Measurements from ENCODE around the gene FECH. TPM values are rescaled to one million over a fixed set of nuclear protein-coding genes. Genes with fewer than 3 reads are reported as not detected.

Gene FECH
- total and polyA plus RNA-seq, 2 of the 4 experiments (the other 2 are of a cell fraction): 32.3 to 52.2 TPM

DNA sequence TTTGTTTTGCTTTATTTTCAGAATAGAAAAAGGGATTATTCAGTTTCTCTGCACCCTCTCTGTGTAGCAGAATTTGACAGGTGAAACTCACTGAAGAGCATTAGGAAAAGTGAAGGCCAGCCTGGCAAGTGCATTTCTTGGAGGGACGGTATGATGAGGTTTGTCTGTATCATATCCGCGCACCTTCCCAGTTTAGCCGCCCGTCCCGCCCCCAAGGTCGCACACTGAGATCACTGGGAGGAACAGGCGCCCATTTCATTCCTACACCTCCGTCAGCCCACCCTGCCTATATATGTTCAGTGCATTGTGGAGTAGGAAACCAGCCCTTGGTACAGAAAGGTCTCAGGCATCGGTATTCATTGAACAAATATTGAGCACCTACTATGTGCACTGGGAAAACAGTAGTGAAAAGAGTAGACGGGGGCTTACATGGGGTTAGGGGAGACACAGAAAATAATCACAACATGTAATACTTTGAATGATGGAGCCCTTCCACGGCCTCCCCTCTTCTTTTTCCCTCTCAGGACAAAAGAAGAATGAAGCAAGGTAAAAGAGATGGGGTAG, 678 bp upstream of the FECH start:
- H3K14ac ChIP-seq (replicated peaks; ENCODE audit: low read depth, low read length): no peak overlapping the region
- no peaks in the 10 kb centered on the region for H3K9me3 ChIP-seq (ENCODE audit: control insufficient read depth, insufficient read depth, low read length)
- ChIA-PET POLR2A (ENCODE audit: unreplicated experiment) (no interaction called here), CTCF (no interaction called here)
- H3K27ac ChIP-seq (ENCODE audit: insufficient read depth, low read length): no peak overlapping the region; the same call in 1 of the 2 replicates
- no peak for ATAC-seq (ENCODE audit: low read depth)
- no peak overlapping the region; the same call in 1 of the 2 replicates for H2BK20ac ChIP-seq (ENCODE audit: low read depth, low read length)
- H3K23ac ChIP-seq (ENCODE audit: low read depth, low read length): no peak overlapping the region
- no CpG with 5 or more reads among the region's 12 CpGs for WGBS, 2 experiments (ENCODE audit: extremely low coverage in 2 of 2, insufficient read length in 1 of 2)
- peaks cover 3% of the 10 kb centered on the region; the same call in 1 of the 2 replicates for H3K4me1 ChIP-seq (ENCODE audit: control insufficient read depth, insufficient read depth, low read length)
- peak overlapping the region; percentile 53 for H2BK5ac ChIP-seq (ENCODE audit: low read depth, low read length, poor library complexity, severe bottlenecking)
- no peak overlapping the region for H2BK15ac ChIP-seq (ENCODE audit: low read depth, low read length)
- H2AK5ac ChIP-seq (ENCODE audit: low read depth, low read length): 0 out of 2 replicates have a peak overlapping the region, but pooled peaks have one; percentile 30
- H4K20me1 ChIP-seq (ENCODE audit: insufficient read depth, low read length): no peaks in the 10 kb centered on the region
- no peak overlapping the region for H3K9ac ChIP-seq (ENCODE audit: low read depth, low read length)
- H2AK9ac ChIP-seq (replicated peaks; ENCODE audit: low read depth, low read length, poor library complexity): no peak overlapping the region
- peak overlapping the region; percentile 89; the same call in 1 of the 2 replicates for H4K5ac ChIP-seq (ENCODE audit: low read depth, low read length)
- peak overlapping the region; percentile 70; the same call in 1 of the 2 replicates for H3K18ac ChIP-seq (ENCODE audit: low read depth, low read length)
- peak overlapping the region; percentile 91 for H3K4me2 ChIP-seq (ENCODE audit: low read depth, low read length)
- H3K9me1 ChIP-seq (ENCODE audit: insufficient read depth, low read length): peaks cover 9% of the 10 kb centered on the region
- no TSS peak for BruUV-seq (replicated peaks)
- intact Hi-C loops (cut with micrococcal nuclease) (no loop called here), in situ Hi-C loops (cut with MboI; ENCODE audit: low sequenced_read_pairs) (no loop called here), dilution Hi-C loops (cut with HindIII; ENCODE audit: low sequenced_read_pairs, unreplicated experiment) (no loop called here)
- H3K56ac ChIP-seq (ENCODE audit: extremely low read depth, insufficient read depth, low read length): peak overlapping the region; percentile 16; the same call in 1 of the 2 replicates
- peak overlapping the region; percentile 56; the same call in 1 of the 2 replicates for H3K4ac ChIP-seq (ENCODE audit: low read depth, low read length)
- H3K27me3 ChIP-seq (ENCODE audit: control insufficient read depth, insufficient read depth, low read length): no peaks in the 10 kb centered on the region
- no peak for DNase-seq
- H4K91ac ChIP-seq (ENCODE audit: insufficient read depth, low read depth, low read length): no peak overlapping the region
- H2AFZ ChIP-seq (replicated peaks; ENCODE audit: low read length, poor library complexity): peak overlapping the region; percentile 86
- peak overlapping the region; percentile 83 to 96 for H4K8ac ChIP-seq (ENCODE audit: low read depth in 2 of 2, low read length in 2 of 2)
- peak overlapping the region; percentile 1; the same call in 1 of the 2 replicates for H2BK120ac ChIP-seq (ENCODE audit: low read depth, low read length)
- TF ChIP-seq SMC3 (IDR thresholded peaks at IDR 0.05; ENCODE audit: low read depth, low read length) (no peak), MXI1 (IDR thresholded peaks at IDR 0.05; ENCODE audit: borderline replicate concordance, low read depth, low read length) (no peak), CHD1 (IDR thresholded peaks at IDR 0.05; ENCODE audit: low read depth, low read length) (no peak), BHLHE40 (IDR thresholded peaks at IDR 0.05; ENCODE audit: low read depth, low read length) (no peak), FOS (IDR thresholded peaks at IDR 0.05; ENCODE audit: low read depth, low read length) (no peak), MAFK (IDR thresholded peaks at IDR 0.05; ENCODE audit: low read depth, low read length) (no peak), NFE2L2 (IDR thresholded peaks at IDR 0.05; ENCODE audit: low read depth, low read length) (no peak), RAD21 (IDR thresholded peaks at IDR 0.05; ENCODE audit: low read length) (no peak), POLR2A (IDR thresholded peaks at IDR 0.05; ENCODE audit: low read depth, low read length) (no peak), RCOR1 (IDR thresholded peaks at IDR 0.05; ENCODE audit: insufficient replicate concordance, low read length) (no peak)
- TF ChIP-seq, protein P1, sequence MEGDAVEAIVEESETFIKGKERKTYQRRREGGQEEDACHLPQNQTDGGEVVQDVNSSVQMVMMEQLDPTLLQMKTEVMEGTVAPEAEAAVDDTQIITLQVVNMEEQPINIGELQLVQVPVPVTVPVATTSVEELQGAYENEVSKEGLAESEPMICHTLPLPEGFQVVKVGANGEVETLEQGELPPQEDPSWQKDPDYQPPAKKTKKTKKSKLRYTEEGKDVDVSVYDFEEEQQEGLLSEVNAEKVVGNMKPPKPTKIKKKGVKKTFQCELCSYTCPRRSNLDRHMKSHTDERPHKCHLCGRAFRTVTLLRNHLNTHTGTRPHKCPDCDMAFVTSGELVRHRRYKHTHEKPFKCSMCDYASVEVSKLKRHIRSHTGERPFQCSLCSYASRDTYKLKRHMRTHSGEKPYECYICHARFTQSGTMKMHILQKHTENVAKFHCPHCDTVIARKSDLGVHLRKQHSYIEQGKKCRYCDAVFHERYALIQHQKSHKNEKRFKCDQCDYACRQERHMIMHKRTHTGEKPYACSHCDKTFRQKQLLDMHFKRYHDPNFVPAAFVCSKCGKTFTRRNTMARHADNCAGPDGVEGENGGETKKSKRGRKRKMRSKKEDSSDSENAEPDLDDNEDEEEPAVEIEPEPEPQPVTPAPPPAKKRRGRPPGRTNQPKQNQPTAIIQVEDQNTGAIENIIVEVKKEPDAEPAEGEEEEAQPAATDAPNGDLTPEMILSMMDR (conservative IDR thresholded peaks at IDR 0.05; ENCODE audit: low read depth, low read length): no peak
- TF ChIP-seq, protein P2, sequence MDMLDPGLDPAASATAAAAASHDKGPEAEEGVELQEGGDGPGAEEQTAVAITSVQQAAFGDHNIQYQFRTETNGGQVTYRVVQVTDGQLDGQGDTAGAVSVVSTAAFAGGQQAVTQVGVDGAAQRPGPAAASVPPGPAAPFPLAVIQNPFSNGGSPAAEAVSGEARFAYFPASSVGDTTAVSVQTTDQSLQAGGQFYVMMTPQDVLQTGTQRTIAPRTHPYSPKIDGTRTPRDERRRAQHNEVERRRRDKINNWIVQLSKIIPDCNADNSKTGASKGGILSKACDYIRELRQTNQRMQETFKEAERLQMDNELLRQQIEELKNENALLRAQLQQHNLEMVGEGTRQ (IDR thresholded peaks at IDR 0.05; ENCODE audit: low read depth, low read length): no peak
- peaks cover 7 to 10% of the 10 kb centered on the region in 2 experiments for H3K79me1 ChIP-seq (ENCODE audit: low read depth in 1 of 2, low read length in 2 of 2)
- peaks cover 3% of the 10 kb centered on the region; the same call in 1 of the 2 replicates for H3K36me3 ChIP-seq (ENCODE audit: control insufficient read depth, insufficient read depth, low read length)
- no peak overlapping the region for H3K4me3 ChIP-seq (ENCODE audit: insufficient read depth, low read depth, low read length)
